WTC11 (cell line): ENCODE results near the gene OAS1. TPM values are rescaled to one million over a fixed set of nuclear protein-coding genes. Genes with fewer than 3 reads are reported as not detected.

ENCODE experiments used
- ATAC-seq: fragments of 200-7000 bp; cut with Tn5 transposase; 2 replicates; pipeline ENCODE4 v1.10.0; 2021; ENCODE audit warnings: mild to moderate bottlenecking, moderate library complexity
- CTCF ChIA-PET: fragments of 300-600 bp; sonication (Branson Sonifier 250); formaldehyde crosslinking; loops from one replicate; lab custom pipeline; 2021; ENCODE audit warnings: antibody characterized with exemption; lab: Charles Lee
- POLR2A ChIA-PET: fragments of 350-600 bp; sonication (Branson Sonifier 250); formaldehyde crosslinking; loops from one replicate; lab custom pipeline; 2021; ENCODE audit warnings: antibody characterized with exemption; lab: Charles Lee
- DNase-seq: peaks from one replicate; pipeline ENCODE4 v3.0.0; 2021; ENCODE audit warnings: low spot score
- H3K27ac Mint-ChIP-seq: 2 replicates; pipeline ENCODE4 v1.8.0; 2021; ENCODE audit warnings: mixed read lengths
- H3K27me3 Mint-ChIP-seq: 2 replicates; pipeline ENCODE4 v1.8.0; 2021; ENCODE audit warnings: low read depth, mild to moderate bottlenecking, moderate library complexity, mixed read lengths
- H3K36me3 Mint-ChIP-seq: 2 replicates; pipeline ENCODE4 v1.8.0; 2021; ENCODE audit warnings: mixed read lengths
- H3K4me1 Mint-ChIP-seq: 2 replicates; pipeline ENCODE4 v1.8.0; 2022; ENCODE audit warnings: mixed read lengths
- H3K4me3 Mint-ChIP-seq: 2 replicates; pipeline ENCODE4 v1.8.0; 2021; ENCODE audit warnings: mild to moderate bottlenecking, moderate library complexity, mixed read lengths
- H3K9me3 Mint-ChIP-seq: 2 replicates; pipeline ENCODE4 v1.8.0; 2021; ENCODE audit warnings: mixed read lengths
- CBFB ChIP-seq: sonication (generic); formaldehyde crosslinking; IDR thresholded peaks from 2 replicates; pipeline ENCODE4 v1.8.1; 2022; ENCODE audit warnings: mild to moderate bottlenecking, low read depth, missing genetic modification reagents
- FOXP1 ChIP-seq: sonication (generic); formaldehyde crosslinking; IDR thresholded peaks from 2 replicates; pipeline ENCODE4 v1.8.0; 2022; ENCODE audit warnings: missing genetic modification reagents, mild to moderate bottlenecking, moderate library complexity, borderline replicate concordance
- JUN ChIP-seq: sonication (generic); formaldehyde crosslinking; IDR thresholded peaks from 2 replicates; pipeline ENCODE4 v1.8.0; 2023; ENCODE audit warnings: mild to moderate bottlenecking, missing genetic modification reagents
- NR2C2 ChIP-seq: sonication (generic); formaldehyde crosslinking; IDR thresholded peaks from 2 replicates; pipeline ENCODE4 v1.8.0; 2022; ENCODE audit warnings: mild to moderate bottlenecking, missing genetic modification reagents
- SMAD4 ChIP-seq: sonication (generic); formaldehyde crosslinking; IDR thresholded peaks from 2 replicates; pipeline ENCODE4 v1.8.0; 2022; ENCODE audit warnings: mild to moderate bottlenecking, missing genetic modification reagents
- SP1 ChIP-seq: sonication (generic); formaldehyde crosslinking; conservative IDR thresholded peaks from 2 replicates; pipeline ENCODE4 v1.8.1; 2022; ENCODE audit warnings: missing genetic modification reagents
- TCF7 ChIP-seq: sonication (generic); formaldehyde crosslinking; IDR thresholded peaks from 2 replicates; pipeline ENCODE4 v1.8.0; 2022; ENCODE audit warnings: mild to moderate bottlenecking, low read depth, missing genetic modification reagents, moderate library complexity
- TEAD1 ChIP-seq: sonication (generic); formaldehyde crosslinking; IDR thresholded peaks from 2 replicates; pipeline ENCODE4 v1.8.0; 2022; ENCODE audit warnings: mild to moderate bottlenecking, missing genetic modification reagents
- TEAD4 ChIP-seq: sonication (generic); formaldehyde crosslinking; IDR thresholded peaks from 2 replicates; pipeline ENCODE4 v1.8.0; 2022; ENCODE audit warnings: mild to moderate bottlenecking, missing genetic modification reagents
- ZBTB21 ChIP-seq: sonication (generic); formaldehyde crosslinking; IDR thresholded peaks from 2 replicates; pipeline ENCODE4 v1.8.1; 2023; ENCODE audit warnings: mild to moderate bottlenecking, missing genetic modification reagents, borderline replicate concordance
- total RNA-seq: library from RNA; stranded (reverse); gene quantifications from 3 replicates; pipeline ENCODE4 v1.2.3, GENCODE V29; 2021
- TF ChIP-seq, protein P1 (sequence below): sonication (generic); formaldehyde crosslinking; IDR thresholded peaks from 2 replicates; pipeline ENCODE4 v1.8.1; 2022; ENCODE audit warnings: low read depth, mild to moderate bottlenecking, moderate library complexity, missing genetic modification reagents, borderline replicate concordance
- TF ChIP-seq, protein P2 (sequence below): fragments of 250-450 bp; sonication (Bioruptor Pico); IDR thresholded peaks from 2 replicates; pipeline ENCODE4 v1.9.0; 2021; ENCODE audit warnings: mild to moderate bottlenecking, borderline replicate concordance
- TF ChIP-seq, protein P3 (sequence below): sonication (generic); formaldehyde crosslinking; IDR thresholded peaks from 2 replicates; pipeline ENCODE4 v1.8.1; 2022; ENCODE audit warnings: low read depth, missing genetic modification reagents, borderline replicate concordance
- TF ChIP-seq, protein P4 (sequence below): sonication (generic); formaldehyde crosslinking; IDR thresholded peaks from 2 replicates; pipeline ENCODE4 v1.8.1; 2023; ENCODE audit warnings: mild to moderate bottlenecking, missing genetic modification reagents, moderate library complexity
- TF ChIP-seq, protein P5 (sequence below): sonication (generic); formaldehyde crosslinking; IDR thresholded peaks from 2 replicates; pipeline ENCODE4 v1.8.1; 2023; ENCODE audit warnings: mild to moderate bottlenecking, moderate library complexity, missing genetic modification reagents
- TF ChIP-seq, protein P6 (sequence below): fragments of 250-450 bp; sonication (Bioruptor Pico); IDR thresholded peaks from 2 replicates; pipeline ENCODE4 v1.8.0; 2021; ENCODE audit warnings: mild to moderate bottlenecking
- TF ChIP-seq, protein P7 (sequence below): fragments of 250-450 bp; sonication (Bioruptor Pico); IDR thresholded peaks from 2 replicates; pipeline ENCODE4 v1.9.0; 2021; ENCODE audit warnings: mild to moderate bottlenecking
- TF ChIP-seq, protein P8 (sequence below): sonication (generic); formaldehyde crosslinking; IDR thresholded peaks from 2 replicates; pipeline ENCODE4 v1.8.1; 2022; ENCODE audit warnings: mild to moderate bottlenecking, moderate library complexity, missing genetic modification reagents

The OAS1 gene
- total RNA-seq, 1 experiment from 2014 or later = 0.24 TPM

DNA sequence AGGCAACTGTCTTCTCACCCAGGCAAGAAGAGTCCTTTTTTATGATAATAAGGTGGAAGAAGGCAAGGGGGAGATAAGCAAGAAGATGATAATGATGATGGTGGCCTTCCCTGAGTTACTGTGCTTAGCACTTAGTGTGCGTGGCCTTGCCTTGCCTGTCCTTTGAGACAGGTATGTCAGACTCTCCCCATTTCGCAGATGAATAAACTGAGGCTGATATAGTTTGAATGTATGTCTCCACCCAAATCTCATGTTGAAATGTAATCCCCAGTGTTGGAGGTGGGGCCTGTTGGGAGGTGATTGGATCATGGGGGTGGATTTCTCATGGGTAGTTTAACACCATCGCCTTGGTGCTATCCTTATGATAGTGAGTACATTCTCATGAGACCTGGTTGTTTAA lies 23.0 kb downstream of the OAS1 start:
- H3K4me3 Mint-ChIP-seq = no peak overlapping the region
- H3K27ac Mint-ChIP-seq = no peak overlapping the region
- TF ChIP-seq CBFB (no peak), TEAD1 (CRISPR knock-in tag) (no peak), TCF7 (no peak), JUN (CRISPR knock-in tag) (no peak), ZBTB21 (no peak), FOXP1 (CRISPR knock-in tag) (no peak), SMAD4 (CRISPR knock-in tag) (no peak), SP1 (CRISPR knock-in tag) (no peak), TEAD4 (no peak), NR2C2 (CRISPR knock-in tag) (no peak)
- TF ChIP-seq, protein P1, sequence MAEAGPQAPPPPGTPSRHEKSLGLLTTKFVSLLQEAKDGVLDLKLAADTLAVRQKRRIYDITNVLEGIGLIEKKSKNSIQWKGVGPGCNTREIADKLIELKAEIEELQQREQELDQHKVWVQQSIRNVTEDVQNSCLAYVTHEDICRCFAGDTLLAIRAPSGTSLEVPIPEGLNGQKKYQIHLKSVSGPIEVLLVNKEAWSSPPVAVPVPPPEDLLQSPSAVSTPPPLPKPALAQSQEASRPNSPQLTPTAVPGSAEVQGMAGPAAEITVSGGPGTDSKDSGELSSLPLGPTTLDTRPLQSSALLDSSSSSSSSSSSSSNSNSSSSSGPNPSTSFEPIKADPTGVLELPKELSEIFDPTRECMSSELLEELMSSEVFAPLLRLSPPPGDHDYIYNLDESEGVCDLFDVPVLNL (CRISPR knock-in tag) = no peak
- TF ChIP-seq, protein P2, sequence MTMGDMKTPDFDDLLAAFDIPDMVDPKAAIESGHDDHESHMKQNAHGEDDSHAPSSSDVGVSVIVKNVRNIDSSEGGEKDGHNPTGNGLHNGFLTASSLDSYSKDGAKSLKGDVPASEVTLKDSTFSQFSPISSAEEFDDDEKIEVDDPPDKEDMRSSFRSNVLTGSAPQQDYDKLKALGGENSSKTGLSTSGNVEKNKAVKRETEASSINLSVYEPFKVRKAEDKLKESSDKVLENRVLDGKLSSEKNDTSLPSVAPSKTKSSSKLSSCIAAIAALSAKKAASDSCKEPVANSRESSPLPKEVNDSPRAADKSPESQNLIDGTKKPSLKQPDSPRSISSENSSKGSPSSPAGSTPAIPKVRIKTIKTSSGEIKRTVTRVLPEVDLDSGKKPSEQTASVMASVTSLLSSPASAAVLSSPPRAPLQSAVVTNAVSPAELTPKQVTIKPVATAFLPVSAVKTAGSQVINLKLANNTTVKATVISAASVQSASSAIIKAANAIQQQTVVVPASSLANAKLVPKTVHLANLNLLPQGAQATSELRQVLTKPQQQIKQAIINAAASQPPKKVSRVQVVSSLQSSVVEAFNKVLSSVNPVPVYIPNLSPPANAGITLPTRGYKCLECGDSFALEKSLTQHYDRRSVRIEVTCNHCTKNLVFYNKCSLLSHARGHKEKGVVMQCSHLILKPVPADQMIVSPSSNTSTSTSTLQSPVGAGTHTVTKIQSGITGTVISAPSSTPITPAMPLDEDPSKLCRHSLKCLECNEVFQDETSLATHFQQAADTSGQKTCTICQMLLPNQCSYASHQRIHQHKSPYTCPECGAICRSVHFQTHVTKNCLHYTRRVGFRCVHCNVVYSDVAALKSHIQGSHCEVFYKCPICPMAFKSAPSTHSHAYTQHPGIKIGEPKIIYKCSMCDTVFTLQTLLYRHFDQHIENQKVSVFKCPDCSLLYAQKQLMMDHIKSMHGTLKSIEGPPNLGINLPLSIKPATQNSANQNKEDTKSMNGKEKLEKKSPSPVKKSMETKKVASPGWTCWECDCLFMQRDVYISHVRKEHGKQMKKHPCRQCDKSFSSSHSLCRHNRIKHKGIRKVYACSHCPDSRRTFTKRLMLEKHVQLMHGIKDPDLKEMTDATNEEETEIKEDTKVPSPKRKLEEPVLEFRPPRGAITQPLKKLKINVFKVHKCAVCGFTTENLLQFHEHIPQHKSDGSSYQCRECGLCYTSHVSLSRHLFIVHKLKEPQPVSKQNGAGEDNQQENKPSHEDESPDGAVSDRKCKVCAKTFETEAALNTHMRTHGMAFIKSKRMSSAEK (CRISPR knock-in tag) = no peak
- TF ChIP-seq, protein P3, sequence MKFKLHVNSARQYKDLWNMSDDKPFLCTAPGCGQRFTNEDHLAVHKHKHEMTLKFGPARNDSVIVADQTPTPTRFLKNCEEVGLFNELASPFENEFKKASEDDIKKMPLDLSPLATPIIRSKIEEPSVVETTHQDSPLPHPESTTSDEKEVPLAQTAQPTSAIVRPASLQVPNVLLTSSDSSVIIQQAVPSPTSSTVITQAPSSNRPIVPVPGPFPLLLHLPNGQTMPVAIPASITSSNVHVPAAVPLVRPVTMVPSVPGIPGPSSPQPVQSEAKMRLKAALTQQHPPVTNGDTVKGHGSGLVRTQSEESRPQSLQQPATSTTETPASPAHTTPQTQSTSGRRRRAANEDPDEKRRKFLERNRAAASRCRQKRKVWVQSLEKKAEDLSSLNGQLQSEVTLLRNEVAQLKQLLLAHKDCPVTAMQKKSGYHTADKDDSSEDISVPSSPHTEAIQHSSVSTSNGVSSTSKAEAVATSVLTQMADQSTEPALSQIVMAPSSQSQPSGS = no peak
- TF ChIP-seq, protein P4, sequence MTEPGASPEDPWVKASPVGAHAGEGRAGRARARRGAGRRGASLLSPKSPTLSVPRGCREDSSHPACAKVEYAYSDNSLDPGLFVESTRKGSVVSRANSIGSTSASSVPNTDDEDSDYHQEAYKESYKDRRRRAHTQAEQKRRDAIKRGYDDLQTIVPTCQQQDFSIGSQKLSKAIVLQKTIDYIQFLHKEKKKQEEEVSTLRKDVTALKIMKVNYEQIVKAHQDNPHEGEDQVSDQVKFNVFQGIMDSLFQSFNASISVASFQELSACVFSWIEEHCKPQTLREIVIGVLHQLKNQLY (CRISPR knock-in tag) = no peak
- TF ChIP-seq, protein P5, sequence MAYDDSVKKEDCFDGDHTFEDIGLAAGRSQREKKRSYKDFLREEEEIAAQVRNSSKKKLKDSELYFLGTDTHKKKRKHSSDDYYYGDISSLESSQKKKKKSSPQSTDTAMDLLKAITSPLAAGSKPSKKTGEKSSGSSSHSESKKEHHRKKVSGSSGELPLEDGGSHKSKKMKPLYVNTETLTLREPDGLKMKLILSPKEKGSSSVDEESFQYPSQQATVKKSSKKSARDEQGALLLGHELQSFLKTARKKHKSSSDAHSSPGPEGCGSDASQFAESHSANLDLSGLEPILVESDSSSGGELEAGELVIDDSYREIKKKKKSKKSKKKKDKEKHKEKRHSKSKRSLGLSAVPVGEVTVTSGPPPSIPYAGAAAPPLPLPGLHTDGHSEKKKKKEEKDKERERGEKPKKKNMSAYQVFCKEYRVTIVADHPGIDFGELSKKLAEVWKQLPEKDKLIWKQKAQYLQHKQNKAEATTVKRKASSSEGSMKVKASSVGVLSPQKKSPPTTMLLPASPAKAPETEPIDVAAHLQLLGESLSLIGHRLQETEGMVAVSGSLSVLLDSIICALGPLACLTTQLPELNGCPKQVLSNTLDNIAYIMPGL (CRISPR knock-in tag) = no peak
- TF ChIP-seq, protein P6, sequence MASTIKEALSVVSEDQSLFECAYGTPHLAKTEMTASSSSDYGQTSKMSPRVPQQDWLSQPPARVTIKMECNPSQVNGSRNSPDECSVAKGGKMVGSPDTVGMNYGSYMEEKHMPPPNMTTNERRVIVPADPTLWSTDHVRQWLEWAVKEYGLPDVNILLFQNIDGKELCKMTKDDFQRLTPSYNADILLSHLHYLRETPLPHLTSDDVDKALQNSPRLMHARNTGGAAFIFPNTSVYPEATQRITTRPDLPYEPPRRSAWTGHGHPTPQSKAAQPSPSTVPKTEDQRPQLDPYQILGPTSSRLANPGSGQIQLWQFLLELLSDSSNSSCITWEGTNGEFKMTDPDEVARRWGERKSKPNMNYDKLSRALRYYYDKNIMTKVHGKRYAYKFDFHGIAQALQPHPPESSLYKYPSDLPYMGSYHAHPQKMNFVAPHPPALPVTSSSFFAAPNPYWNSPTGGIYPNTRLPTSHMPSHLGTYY (CRISPR knock-in tag) = no peak
- TF ChIP-seq, protein P7, sequence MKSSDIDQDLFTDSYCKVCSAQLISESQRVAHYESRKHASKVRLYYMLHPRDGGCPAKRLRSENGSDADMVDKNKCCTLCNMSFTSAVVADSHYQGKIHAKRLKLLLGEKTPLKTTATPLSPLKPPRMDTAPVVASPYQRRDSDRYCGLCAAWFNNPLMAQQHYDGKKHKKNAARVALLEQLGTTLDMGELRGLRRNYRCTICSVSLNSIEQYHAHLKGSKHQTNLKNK (CRISPR knock-in tag) = no peak
- TF ChIP-seq, protein P8, sequence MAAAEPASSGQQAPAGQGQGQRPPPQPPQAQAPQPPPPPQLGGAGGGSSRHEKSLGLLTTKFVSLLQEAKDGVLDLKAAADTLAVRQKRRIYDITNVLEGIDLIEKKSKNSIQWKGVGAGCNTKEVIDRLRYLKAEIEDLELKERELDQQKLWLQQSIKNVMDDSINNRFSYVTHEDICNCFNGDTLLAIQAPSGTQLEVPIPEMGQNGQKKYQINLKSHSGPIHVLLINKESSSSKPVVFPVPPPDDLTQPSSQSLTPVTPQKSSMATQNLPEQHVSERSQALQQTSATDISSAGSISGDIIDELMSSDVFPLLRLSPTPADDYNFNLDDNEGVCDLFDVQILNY = no peak
- H3K9me3 Mint-ChIP-seq = peaks cover 25% of the 10 kb centered on the region
- H3K4me1 Mint-ChIP-seq = peaks cover 9% of the 10 kb centered on the region
- ATAC-seq (no peak), DNase-seq (no peak)
- peaks cover 16% of the 10 kb centered on the region for H3K36me3 Mint-ChIP-seq
- POLR2A ChIA-PET = no interaction called here
- H3K27me3 Mint-ChIP-seq = peaks cover 14% of the 10 kb centered on the region
- CTCF ChIA-PET = interaction anchor here (0.6 to 1.7 kb wide), 4 partner anchors 14 to 143 kb away, joined by 3 to 8 read pairs (median 4); no protein-coding TSS in a partner anchor
